Stimulated activated naive CD4-positive, alpha-beta T cell (primary cell): ENCODE results near the gene SNX20.

ENCODE experiments used
- DNase-seq, 6 experiments: peaks; one replicate each; lab custom pipeline; 2025; lab: John Stamatoyannopoulos, UW

The SNX20 gene

GRCh38 chr16:50634947-50635346, 46.2 kb downstream of the SNX20 start:
- no peak for DNase-seq

DNA sequence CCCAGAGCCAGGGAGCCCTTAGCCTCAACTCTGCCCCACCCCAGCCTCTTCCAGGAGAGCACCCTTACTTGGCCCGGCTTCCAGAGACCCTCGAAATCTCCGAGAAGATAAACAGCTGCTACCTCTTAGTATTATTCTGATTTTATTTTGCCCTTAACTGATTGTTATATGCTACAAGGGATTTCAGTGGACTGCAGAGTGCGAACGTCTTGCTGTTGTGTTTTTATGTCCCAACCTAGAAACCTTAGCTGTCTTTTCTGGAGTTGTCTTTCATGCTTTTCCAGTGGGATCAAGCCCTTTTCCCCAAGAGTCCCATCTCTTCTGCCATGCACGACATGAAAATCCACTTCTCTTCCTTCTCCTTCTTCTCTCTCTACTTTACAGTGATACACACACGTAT, 47.0 kb downstream of the SNX20 start:
- DNase-seq: no peak

DNA sequence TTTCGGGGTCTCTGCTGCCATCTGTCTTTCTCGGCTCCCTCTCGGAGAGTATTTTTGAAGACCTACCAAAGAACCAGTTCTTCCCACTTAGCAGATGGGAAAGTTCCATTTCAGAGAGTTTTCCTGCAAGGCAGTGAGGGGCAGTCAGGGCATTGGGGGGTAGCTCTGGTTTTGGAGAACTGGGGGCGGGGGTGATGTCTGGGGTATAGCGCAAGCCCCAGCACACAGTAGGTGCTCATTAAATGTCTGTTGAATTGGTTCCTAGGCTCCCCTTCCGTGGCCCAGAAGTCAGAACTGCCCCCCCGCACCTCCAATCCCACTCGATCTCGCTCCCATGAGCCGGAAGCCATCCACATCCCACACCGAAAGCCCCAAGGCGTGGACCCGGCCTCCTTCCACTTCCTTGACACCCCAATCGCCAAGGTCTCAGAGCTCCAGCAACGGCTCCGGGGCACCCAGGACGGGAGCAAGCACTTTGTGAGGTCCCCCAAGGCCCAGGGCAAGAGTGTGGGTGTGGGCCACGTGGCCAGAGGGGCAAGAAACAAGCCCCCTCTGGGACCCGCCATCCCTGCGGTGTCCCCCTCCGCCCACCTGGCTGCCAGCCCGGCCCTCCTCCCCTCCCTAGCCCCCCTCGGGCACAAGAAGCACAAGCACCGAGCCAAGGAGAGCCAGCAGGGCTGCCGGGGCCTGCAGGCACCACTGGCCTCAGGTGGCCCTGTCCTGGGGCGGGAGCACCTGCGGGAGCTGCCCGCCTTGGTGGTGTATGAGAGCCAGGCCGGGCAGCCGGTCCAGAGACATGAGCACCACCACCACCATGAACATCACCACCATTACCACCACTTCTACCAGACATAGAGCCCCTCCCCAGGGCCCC, 47.9 kb downstream of the SNX20 start:
- DNase-seq: no peak

- no peak for DNase-seq
Measured at GRCh38 chr16:50631985-50632576, 49.0 kb downstream of the SNX20 start.

DNA sequence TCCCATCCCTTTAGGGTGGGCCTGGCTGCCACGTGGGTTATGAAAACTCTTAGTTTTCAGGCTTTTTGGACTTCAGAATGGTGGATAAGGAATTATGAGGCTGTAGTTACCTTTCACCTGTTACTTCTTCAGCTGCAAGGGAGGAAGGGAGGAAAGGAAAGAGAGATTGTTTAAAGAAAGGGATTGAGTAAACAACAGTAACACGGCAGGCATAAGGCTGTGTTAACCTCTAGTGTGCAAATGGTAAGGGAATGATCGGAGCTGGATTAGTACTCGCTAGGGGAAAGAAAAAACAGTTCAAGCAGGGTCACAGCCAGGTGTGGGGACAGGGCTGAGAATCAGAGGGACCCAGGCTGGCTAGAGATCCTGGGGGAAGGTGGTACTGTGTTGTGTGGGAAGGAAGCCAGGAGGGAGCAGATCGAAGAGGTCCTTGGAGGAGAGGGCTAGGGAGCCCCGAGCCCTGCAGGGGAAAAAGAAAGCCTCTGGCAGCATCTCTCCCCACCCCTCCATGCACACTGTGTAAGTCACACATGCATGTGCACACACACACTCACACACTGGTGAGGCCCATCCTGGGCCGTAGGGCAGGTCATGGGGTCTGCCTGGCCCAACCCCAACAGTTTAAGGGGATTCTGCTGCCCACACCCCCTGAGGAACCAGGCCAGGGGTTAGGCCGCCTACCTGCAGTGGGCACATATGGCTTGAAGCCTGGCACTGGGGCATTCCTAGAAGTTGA, 49.7 kb downstream of the SNX20 start:
- no peak for DNase-seq

GRCh38 chr16:50630394-50631020, 50.6 kb downstream of the SNX20 start:
- DNase-seq: no peak

DNA sequence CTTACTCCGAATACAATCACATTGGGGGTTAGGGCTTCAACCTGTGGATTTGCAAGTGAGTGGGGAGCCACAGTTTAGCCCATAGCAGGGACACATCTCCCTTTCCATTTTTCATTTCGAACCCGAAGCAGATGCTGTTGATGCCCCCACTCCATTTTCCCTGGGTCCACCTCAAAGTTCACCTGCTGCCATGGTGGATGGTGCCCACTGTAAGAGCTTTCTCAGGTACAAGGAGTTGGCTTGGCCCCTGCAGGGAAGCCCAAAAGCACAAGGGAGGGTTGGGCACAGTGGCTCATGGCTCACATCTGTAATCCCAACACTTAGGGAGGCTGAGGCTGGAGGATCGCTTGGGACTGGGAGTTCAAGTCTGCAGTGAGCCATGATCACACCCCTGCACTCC, 51.8 kb downstream of the SNX20 start:
- no peak for DNase-seq

GRCh38 chr16:50628156-50628802, 52.8 kb downstream of the SNX20 start:
- no peak for DNase-seq

- DNase-seq: peak; percentile 10 to 59 (median 48)
Measured at GRCh38 chr16:50627419-50627818, 53.7 kb downstream of the SNX20 start.

GRCh38 chr16:50626868-50627267, 54.2 kb downstream of the SNX20 start:
- DNase-seq: peak in 3 of 6 experiments; percentile 23 to 46 (median 45)

DNA sequence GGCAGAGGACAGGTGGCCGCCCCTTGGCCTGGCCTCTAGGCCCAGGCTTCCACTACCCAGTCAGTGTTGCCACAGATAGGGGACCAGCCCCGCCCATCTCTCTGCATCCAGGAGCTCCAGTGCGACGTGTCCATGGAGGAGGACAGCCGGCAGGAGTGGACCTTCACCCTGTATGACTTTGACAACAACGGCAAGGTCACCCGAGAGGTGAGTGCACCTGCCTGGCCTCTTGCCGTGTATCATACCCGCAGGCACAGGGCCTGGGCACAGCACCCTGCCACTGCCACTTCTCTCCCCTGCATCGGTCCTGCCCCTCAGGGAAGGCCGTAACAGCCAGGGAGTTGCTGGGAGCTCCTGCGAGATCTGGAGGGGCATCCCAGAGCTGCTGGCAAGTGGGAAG, 55.7 kb downstream of the SNX20 start:
- no peak for DNase-seq

DNA sequence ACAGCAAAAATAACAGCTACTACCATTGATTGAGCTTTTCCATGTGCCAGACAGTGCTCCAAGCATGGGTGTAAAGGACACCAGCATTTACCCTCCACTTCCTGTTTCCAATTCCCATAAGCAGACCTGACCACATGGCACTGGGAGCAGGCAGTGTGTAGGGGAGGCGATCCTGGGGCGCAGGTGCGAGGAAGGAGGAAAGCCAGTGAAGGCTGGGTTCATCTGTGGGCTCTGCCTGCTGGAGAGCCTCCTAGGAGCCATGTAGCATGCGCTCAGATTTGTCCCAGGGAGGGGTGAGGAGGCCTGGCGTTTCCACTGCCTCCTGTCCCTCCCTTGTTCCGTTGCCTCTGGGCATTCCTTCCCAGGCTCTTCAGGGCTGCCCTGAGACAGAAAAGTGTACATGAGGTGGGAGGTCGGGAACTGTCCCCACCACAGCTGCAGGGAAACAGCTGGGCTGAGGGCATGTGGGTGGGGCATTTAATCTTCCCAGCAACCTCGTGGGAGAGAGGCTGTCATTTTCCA, 56.6 kb downstream of the SNX20 start:
- DNase-seq: no peak

DNA sequence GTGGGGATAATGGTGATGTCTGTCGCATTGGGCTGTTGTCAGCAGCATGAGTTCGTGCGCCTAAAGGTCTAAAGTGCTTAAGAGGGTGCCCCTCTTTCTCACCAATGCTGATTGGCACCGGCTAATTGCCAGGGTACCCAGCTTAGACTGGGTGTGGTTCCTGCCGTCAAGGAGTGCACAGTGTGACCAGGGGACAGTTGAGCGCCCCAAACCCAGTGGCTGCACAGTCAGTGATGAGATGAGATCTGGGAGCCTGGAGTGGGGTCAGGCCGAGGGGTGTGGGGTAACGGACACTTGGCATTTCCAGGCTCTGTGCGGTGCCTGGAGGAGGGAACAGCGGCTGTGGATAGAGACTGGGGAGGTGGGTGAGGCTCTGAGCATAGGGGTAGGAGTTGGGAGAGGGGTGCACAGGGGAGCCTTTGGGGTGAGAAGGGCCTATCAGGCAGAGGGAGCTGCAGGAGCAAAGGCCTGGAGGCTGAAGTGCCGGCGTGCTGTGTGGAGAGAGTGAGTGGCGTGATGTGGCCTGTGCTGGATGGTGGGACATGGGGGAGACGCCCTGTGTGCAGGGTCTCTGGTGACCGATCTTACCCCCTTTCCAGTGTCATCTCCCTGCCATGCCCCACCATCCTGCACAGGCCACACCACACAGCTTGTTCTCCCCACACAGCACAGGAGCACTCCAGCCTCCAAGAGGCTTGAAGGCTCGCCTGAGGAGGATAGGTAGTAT, 58.3 kb downstream of the SNX20 start:
- no peak for DNase-seq

DNA sequence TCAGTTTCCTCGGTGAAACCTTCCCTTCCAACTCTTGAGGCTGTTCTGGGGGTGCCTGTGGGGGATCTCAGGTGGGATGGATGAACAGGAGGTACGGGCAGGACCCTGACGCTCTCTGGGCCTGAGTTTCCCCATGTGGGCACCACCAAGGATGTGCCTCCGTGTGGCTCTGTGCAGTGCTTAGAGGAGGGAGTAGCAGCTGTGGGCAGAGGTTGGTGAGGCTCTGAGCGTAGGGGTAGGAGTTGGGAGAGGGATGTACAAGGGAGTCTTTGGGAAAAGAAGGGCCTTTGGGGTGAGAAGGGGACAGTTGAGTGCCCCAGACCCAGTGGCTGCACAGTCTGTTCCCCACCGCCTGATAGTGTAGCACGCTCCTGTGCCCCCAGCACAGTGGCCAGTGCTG, 59.1 kb downstream of the SNX20 start:
- DNase-seq: no peak
